CD4-positive, alpha-beta T cell (primary cell): ENCODE results near the gene KCNQ1OT1. TPM values are rescaled to one million over a fixed set of nuclear protein-coding genes. Genes with fewer than 3 reads are reported as not detected.

Source experiments
- ATAC-seq: fragments of 200-7000 bp; cut with Tn5 transposase; one replicate; pipeline ENCODE4 v1.10.0; 2022; ENCODE audit warnings: mild to moderate bottlenecking; ENCODE audit not compliant: poor library complexity
- CTCF ChIA-PET: fragments of 350-600 bp; sonication (Branson Sonifier 250); formaldehyde crosslinking; loops from one replicate; lab custom pipeline; 2021; ENCODE audit warnings: antibody characterized with exemption, inconsistent platforms; lab: Charles Lee
- POLR2A ChIA-PET: fragments of 350-600 bp; sonication (Branson Sonifier 250); formaldehyde crosslinking; loops from one replicate; lab custom pipeline; 2021; ENCODE audit warnings: antibody characterized with exemption, inconsistent platforms; lab: Charles Lee
- DNase-seq, 14 experiments: peaks; one replicate each; pipeline ENCODE4 v3.0.0-alpha.2; 2013 to 2020; ENCODE audit warnings: mixed read lengths in 2 of 14
- H3K27ac ChIP-seq, 2 donors: one replicate each; pipeline versions ENCODE4 v1.5.1 to v1.7.0; 2013; ENCODE audit warnings: low read length in 2 of 2, low read depth in 1 of 2, mild to moderate bottlenecking in 1 of 2
- H3K27me3 ChIP-seq, 2 experiments: 1 replicate in 1 of 2; 2 replicates in 1 of 2; pipeline versions ENCODE4 v1.6.1 to v1.7.0; 2013; ENCODE audit warnings: low read length in 2 of 2, control low read depth in 1 of 2, mild to moderate bottlenecking in 1 of 2, moderate library complexity in 1 of 2; ENCODE audit not compliant: insufficient read depth in 2 of 2, control insufficient read depth in 1 of 2
- H3K36me3 ChIP-seq: one replicate; pipeline ENCODE4 v1.6.1; 2013; ENCODE audit warnings: low read length, control low read depth; ENCODE audit not compliant: insufficient read depth
- H3K4me1 ChIP-seq: one replicate; pipeline ENCODE4 v1.6.1; 2013; ENCODE audit warnings: low read length, control low read depth; ENCODE audit not compliant: insufficient read depth
- H3K4me3 ChIP-seq: one replicate; pipeline ENCODE4 v1.5.1; 2013; ENCODE audit warnings: mild to moderate bottlenecking, low read length, moderate library complexity
- H3K9me3 ChIP-seq, 2 experiments: 1 replicate in 1 of 2; 2 replicates in 1 of 2; pipeline versions ENCODE4 v1.6.1 to v1.7.0; 2013; ENCODE audit warnings: low read length in 2 of 2, mild to moderate bottlenecking in 2 of 2, control low read depth in 1 of 2, moderate library complexity in 1 of 2; ENCODE audit not compliant: control insufficient read depth in 1 of 2, insufficient read depth in 1 of 2
- H3K27ac Mint-ChIP-seq: one replicate; pipeline ENCODE4 v1.8.0; 2020; ENCODE audit warnings: mixed read lengths
- H3K27me3 Mint-ChIP-seq: one replicate; pipeline ENCODE4 v1.8.0; 2021; ENCODE audit warnings: mixed read lengths
- H3K36me3 Mint-ChIP-seq: one replicate; pipeline ENCODE4 v1.8.0; 2021; ENCODE audit warnings: low read depth, mixed read lengths
- H3K4me1 Mint-ChIP-seq: one replicate; pipeline ENCODE4 v1.8.0; 2021; ENCODE audit warnings: low read depth, mixed read lengths
- H3K4me3 Mint-ChIP-seq: one replicate; pipeline ENCODE4 v1.8.0; 2020; ENCODE audit warnings: mild to moderate bottlenecking, mixed read lengths
- H3K9me3 Mint-ChIP-seq: one replicate; pipeline ENCODE4 v1.8.0; 2020; ENCODE audit warnings: mixed read lengths
- CTCF ChIP-seq: fragments of 200-600 bp; IDR thresholded peaks from one replicate; pipeline ENCODE4 v1.8.0; 2022; ENCODE audit warnings: antibody characterized with exemption, mild to moderate bottlenecking
- intact Hi-C, 2 experiments: fragments of 100-400 bp; cut with DNase I in 1 of 2; cut with micrococcal nuclease in 1 of 2; formaldehyde crosslinking; loops; one replicate each; pipeline versions ENCODE4 v1.15.1 to v1.9.0; 2023 to 2025; cut with DNase I, micrococcal nuclease
- total RNA-seq, 174 experiments: library from RNA in 2 of 174; stranded (reverse) in 2 of 174; gene quantifications; one replicate each; pipeline ENCODE4 v1.2.3 and lab custom pipeline; 2021 to 2026

KCNQ1OT1 gene
- total RNA-seq, 2 experiments from 2014 or later: 0.17 to 0.22 TPM

- no peaks in the 10 kb centered on the region for H3K9me3 Mint-ChIP-seq
- Histone ChIP-seq H3K27me3 (no peaks in the 10 kb centered on the region), H3K36me3 (peaks cover 9% of the 10 kb centered on the region), H3K9me3 (peaks cover 4% of the 10 kb centered on the region in 2 experiments), H3K27ac (no peak overlapping the region), H3K4me3 (no peak overlapping the region), H3K4me1 (no peaks in the 10 kb centered on the region)
- CTCF ChIA-PET: no interaction called here
- DNase-seq (no peak), ATAC-seq (no peak)
- POLR2A ChIA-PET: no interaction called here
- no peaks in the 10 kb centered on the region for H3K4me1 Mint-ChIP-seq
- no peak overlapping the region for H3K27ac Mint-ChIP-seq
- no peak overlapping the region for H3K4me3 Mint-ChIP-seq
- H3K27me3 Mint-ChIP-seq: no peaks in the 10 kb centered on the region
- no peak for TF ChIP-seq CTCF
- intact Hi-C loops: no loop called here
- H3K36me3 Mint-ChIP-seq: peaks cover 55% of the 10 kb centered on the region
Measured at GRCh38 chr11:2662024-2662312, 37.8 kb downstream of the KCNQ1OT1 start.

- TF ChIP-seq CTCF: no peak
- no peaks in the 10 kb centered on the region for H3K4me1 ChIP-seq
- ChIA-PET CTCF (no interaction called here), POLR2A (no interaction called here)
- Mint-ChIP-seq H3K36me3 (peaks cover 61% of the 10 kb centered on the region), H3K27ac (no peak overlapping the region), H3K4me1 (no peaks in the 10 kb centered on the region), H3K4me3 (no peak overlapping the region), H3K9me3 (no peaks in the 10 kb centered on the region), H3K27me3 (no peaks in the 10 kb centered on the region)
- no peak overlapping the region for H3K4me3 ChIP-seq
- no peak overlapping the region for H3K27ac ChIP-seq
- H3K9me3 ChIP-seq: peaks cover 4% of the 10 kb centered on the region in 2 experiments
- ATAC-seq: no peak
- no peak for DNase-seq
- H3K36me3 ChIP-seq: peaks cover 8% of the 10 kb centered on the region
- H3K27me3 ChIP-seq: no peaks in the 10 kb centered on the region
- intact Hi-C loops: no loop called here
Measured at GRCh38 chr11:2661173-2662023, 38.4 kb downstream of the KCNQ1OT1 start.

GRCh38 chr11:2660357-2660939 lies 39.3 kb downstream of the KCNQ1OT1 start:
- H3K4me1 ChIP-seq: no peaks in the 10 kb centered on the region
- POLR2A ChIA-PET: no interaction called here
- Mint-ChIP-seq H3K4me1 (no peaks in the 10 kb centered on the region), H3K4me3 (no peak overlapping the region), H3K9me3 (no peaks in the 10 kb centered on the region), H3K27me3 (no peaks in the 10 kb centered on the region), H3K36me3 (peaks cover 70% of the 10 kb centered on the region), H3K27ac (no peak overlapping the region)
- peaks cover 4% of the 10 kb centered on the region in 2 experiments for H3K9me3 ChIP-seq
- intact Hi-C loops: no loop called here
- H3K36me3 ChIP-seq: peaks cover 8% of the 10 kb centered on the region
- no peak overlapping the region for H3K4me3 ChIP-seq
- TF ChIP-seq CTCF: no peak
- CTCF ChIA-PET: no interaction called here
- H3K27me3 ChIP-seq: no peaks in the 10 kb centered on the region
- DNase-seq (no peak), ATAC-seq (no peak)
- H3K27ac ChIP-seq: no peak overlapping the region
